Gastrocnemius medialis (tissue), 4 donors: ENCODE data around the gene HLX. TPM values are rescaled to one million over a fixed set of nuclear protein-coding genes. Genes with fewer than 3 reads are reported as not detected.

Experiments
- ATAC-seq, 2 donors: fragments of 150-250 bp; one replicate each; pipeline ENCODE4 v1.9.1; 2016
- DNase-seq, 2 donors: peaks; one replicate each; pipeline ENCODE4 v3.0.0-alpha.2; 2019
- H3K27ac ChIP-seq, 4 donors: fragments of 200-600 bp; sonication (generic); 1 replicate in 1 of 4; 2 replicates in 3 of 4; pipeline ENCODE4 v1.5.1; 2016 to 2018; ENCODE audit warnings: mild to moderate bottlenecking in 2 of 4, moderate library complexity in 1 of 4
- H3K27me3 ChIP-seq, 3 donors: fragments of 200-600 bp; sonication (generic) in 2 of 3; 1 replicate in 1 of 3; 2 replicates in 2 of 3; pipeline versions ENCODE4 v1.5.1 to v1.6.0; 2016 to 2019; ENCODE audit warnings: mild to moderate bottlenecking in 1 of 3, moderate library complexity in 1 of 3
- H3K36me3 ChIP-seq, 2 donors: fragments of 200-600 bp; sonication (generic) in 1 of 2; one replicate each; pipeline ENCODE4 v1.5.1; 2017 to 2018
- H3K4me1 ChIP-seq, 2 donors: fragments of 200-600 bp; sonication (generic) in 1 of 2; one replicate each; pipeline ENCODE4 v1.5.1; 2016 to 2017; ENCODE audit warnings: mild to moderate bottlenecking in 2 of 2
- H3K4me3 ChIP-seq, 4 donors: fragments of 200-600 bp; sonication (generic) in 3 of 4; 1 replicate in 1 of 4; 2 replicates in 3 of 4; pipeline ENCODE4 v1.5.1; 2016 to 2019; ENCODE audit warnings: mild to moderate bottlenecking in 2 of 4
- H3K9me3 ChIP-seq, 3 donors: fragments of 200-600 bp; sonication (generic) in 2 of 3; 1 replicate in 1 of 3; 2 replicates in 2 of 3; pipeline ENCODE4 v1.5.1; 2016 to 2019
- CTCF ChIP-seq, 5 experiments: fragments of 450-650 bp in 3 of 5; fragments of 200-600 bp in 2 of 5; sonication (generic) in 2 of 5; IDR thresholded peaks in 4 of 5; conservative IDR thresholded peaks in 1 of 5; 1 replicate in 4 of 5; 2 replicates in 1 of 5; pipeline ENCODE4 v1.5.1; 2016 to 2019; ENCODE audit warnings: antibody characterized with exemption in 5 of 5, mild to moderate bottlenecking in 3 of 5, moderate library complexity in 3 of 5
- POLR2A ChIP-seq, 2 donors: fragments of 450-650 bp; IDR thresholded peaks; one replicate each; pipeline ENCODE4 v1.6.1; 2017; ENCODE audit warnings: antibody characterized with exemption in 2 of 2, mild to moderate bottlenecking in 2 of 2, moderate library complexity in 2 of 2
- in situ Hi-C, 4 donors: fragments of 200-750 bp; cut with MboI; loops; one replicate each; pipeline versions ENCODE4 v1.15.0 to v1.8.0; 2017; ENCODE audit warnings: low sequenced_read_pairs in 4 of 4
- intact Hi-C: fragments of 100-400 bp; cut with DNase I; formaldehyde crosslinking; loops from one replicate; pipeline ENCODE4 v1.15.1; 2023; ENCODE audit warnings: low total_unique reads
- total RNA-seq, 4 donors: library from RNA; depleted of rRNA; stranded (reverse); fragments of >200 nt; gene quantifications; one replicate each; pipeline versions ENCODE4 v1.1.0 to v1.2.3, GENCODE V29; 2016

Gene HLX
- total RNA-seq, 4 donors from 2014 or later = 3.5 to 8.3 (median 6.4) TPM

DNA sequence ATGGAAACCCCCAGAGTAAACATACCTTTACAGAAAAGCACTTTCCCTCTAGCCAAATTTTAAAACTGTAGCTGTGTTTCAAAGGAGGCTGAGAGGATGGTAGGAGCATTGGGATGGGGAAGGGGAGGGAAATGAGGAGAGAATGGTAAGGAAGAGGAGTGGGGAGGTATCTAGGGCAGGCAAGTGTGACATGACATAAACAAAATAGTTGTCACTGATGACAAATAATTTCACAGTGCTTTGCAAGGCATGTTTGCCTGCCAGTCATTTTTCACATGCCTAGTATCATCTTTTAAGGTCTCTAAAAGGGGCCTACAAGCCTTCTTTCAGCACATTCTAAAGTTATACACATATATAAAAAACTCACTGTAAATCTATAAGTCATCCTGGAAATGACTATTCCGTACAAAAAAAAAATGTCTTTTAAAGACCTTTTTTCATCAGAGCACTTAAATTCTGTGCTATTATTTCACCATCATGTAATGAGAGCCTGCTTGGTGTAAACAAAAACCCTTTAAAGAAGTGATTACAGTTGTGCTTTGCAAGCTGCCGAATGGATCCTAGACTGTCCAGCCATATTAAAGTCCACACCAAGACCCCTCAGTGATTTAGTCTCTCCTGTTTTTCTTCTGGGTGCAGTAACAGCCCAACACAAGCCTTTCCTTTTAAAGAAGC is 38.4 kb downstream of the HLX start:
- ATAC-seq = no peak
- H3K27ac ChIP-seq = no peak overlapping the region

GRCh38 chr1:220918285-220918951 is 39.2 kb downstream of the HLX start:
- in situ Hi-C loops = no loop called here
- Histone ChIP-seq H3K4me1 (peaks cover 0 to 11% of the 10 kb centered on the region in 2 donors), H3K36me3 (no peaks in the 10 kb centered on the region), H3K27ac (no peak overlapping the region), H3K9me3 (no peaks in the 10 kb centered on the region), H3K27me3 (no peaks in the 10 kb centered on the region), H3K4me3 (no peak overlapping the region)
- DNase-seq (no peak), ATAC-seq (no peak)
- intact Hi-C loops = no loop called here
- TF ChIP-seq POLR2A (IDR thresholded peaks at IDR 0.05) (no peak), CTCF (IDR thresholded peaks at IDR 0.05 in 4 of 5, conservative IDR thresholded peaks at IDR 0.05 in 1 of 5) (no peak)

More for the DNA sequence above, 38.4 kb downstream of the HLX start:
- Histone ChIP-seq H3K9me3 (no peaks in the 10 kb centered on the region), H3K36me3 (no peaks in the 10 kb centered on the region), H3K4me3 (no peak overlapping the region), H3K27me3 (no peaks in the 10 kb centered on the region), H3K4me1 (peaks cover 0 to 11% of the 10 kb centered on the region in 2 donors)
- intact Hi-C loops (no loop called here), in situ Hi-C loops (no loop called here)
- TF ChIP-seq POLR2A (IDR thresholded peaks at IDR 0.05) (no peak), CTCF (IDR thresholded peaks at IDR 0.05 in 4 of 5, conservative IDR thresholded peaks at IDR 0.05 in 1 of 5) (no peak)
- no peak for DNase-seq

DNA sequence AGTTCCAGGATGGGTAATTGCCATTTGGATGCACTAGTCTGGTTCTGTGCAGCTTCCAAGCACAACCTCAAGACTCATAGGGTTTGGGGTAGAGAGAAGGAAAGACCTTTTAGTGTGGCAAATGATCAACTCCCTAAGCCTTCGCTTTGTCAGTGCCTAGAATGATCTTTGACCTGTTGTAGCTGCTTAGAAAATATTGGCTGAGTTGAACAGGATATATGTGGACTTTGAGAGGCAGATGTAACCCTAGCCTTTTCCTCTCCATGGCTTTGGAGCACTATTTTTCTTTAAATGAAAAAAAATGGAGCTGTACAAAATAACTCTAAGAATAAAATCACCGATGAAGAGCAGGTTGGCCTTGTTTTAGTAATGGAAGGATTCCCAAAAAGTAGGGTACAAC is 41.7 kb downstream of the HLX start:
- TF ChIP-seq CTCF (IDR thresholded peaks at IDR 0.05 in 4 of 5, conservative IDR thresholded peaks at IDR 0.05 in 1 of 5) (no peak), POLR2A (IDR thresholded peaks at IDR 0.05) (no peak)
- Histone ChIP-seq H3K27me3 (no peaks in the 10 kb centered on the region), H3K36me3 (no peaks in the 10 kb centered on the region), H3K4me3 (no peak overlapping the region), H3K4me1 (peaks cover 3 to 11% of the 10 kb centered on the region in 2 donors), H3K9me3 (no peaks in the 10 kb centered on the region), H3K27ac (no peak overlapping the region)
- DNase-seq (no peak), ATAC-seq (no peak)
- intact Hi-C loops (loop anchor here (10.0 kb wide), 1 partner anchor 124 kb away; no protein-coding TSS in a partner anchor), in situ Hi-C loops (no loop called here)

DNA sequence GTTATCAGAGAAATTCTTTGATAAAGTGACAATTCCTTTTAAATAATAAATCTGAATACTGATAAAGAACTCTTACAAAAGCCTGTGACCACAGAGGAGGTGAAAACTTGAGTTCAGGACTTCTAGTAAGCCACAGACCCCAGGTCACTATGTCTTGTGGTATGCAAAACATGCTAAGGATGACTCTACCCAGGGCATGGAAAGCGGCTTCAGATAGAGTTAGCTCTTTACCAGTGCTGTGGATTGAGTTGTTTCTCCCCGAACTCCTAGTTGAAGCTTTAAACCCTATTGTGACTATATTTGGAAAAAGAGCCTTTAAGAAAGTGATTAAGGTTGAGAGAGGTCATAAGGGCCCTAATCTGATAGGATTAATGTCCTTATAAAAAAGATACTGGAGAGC is 42.3 kb downstream of the HLX start:
- no peaks in the 10 kb centered on the region for H3K36me3 ChIP-seq
- in situ Hi-C loops (no loop called here), intact Hi-C loops (loop anchor here (10.0 kb wide), 1 partner anchor 123 kb away; no protein-coding TSS in a partner anchor)
- H3K4me3 ChIP-seq = no peak overlapping the region
- no peak for TF ChIP-seq POLR2A (IDR thresholded peaks at IDR 0.05)
- TF ChIP-seq CTCF (IDR thresholded peaks at IDR 0.05 in 4 of 5, conservative IDR thresholded peaks at IDR 0.05 in 1 of 5) = no peak
- no peak overlapping the region for H3K27ac ChIP-seq
- ATAC-seq = no peak
- H3K9me3 ChIP-seq = no peaks in the 10 kb centered on the region
- no peak for DNase-seq
- H3K4me1 ChIP-seq = peaks cover 4 to 11% of the 10 kb centered on the region in 2 donors
- H3K27me3 ChIP-seq = no peaks in the 10 kb centered on the region
